ENCODE data around the gene U2AF2.

GRCh38 chr19:55635856-55636440 lies 18.9 kb upstream of the U2AF2 start:
- TF ChIP-seq, protein P1, sequence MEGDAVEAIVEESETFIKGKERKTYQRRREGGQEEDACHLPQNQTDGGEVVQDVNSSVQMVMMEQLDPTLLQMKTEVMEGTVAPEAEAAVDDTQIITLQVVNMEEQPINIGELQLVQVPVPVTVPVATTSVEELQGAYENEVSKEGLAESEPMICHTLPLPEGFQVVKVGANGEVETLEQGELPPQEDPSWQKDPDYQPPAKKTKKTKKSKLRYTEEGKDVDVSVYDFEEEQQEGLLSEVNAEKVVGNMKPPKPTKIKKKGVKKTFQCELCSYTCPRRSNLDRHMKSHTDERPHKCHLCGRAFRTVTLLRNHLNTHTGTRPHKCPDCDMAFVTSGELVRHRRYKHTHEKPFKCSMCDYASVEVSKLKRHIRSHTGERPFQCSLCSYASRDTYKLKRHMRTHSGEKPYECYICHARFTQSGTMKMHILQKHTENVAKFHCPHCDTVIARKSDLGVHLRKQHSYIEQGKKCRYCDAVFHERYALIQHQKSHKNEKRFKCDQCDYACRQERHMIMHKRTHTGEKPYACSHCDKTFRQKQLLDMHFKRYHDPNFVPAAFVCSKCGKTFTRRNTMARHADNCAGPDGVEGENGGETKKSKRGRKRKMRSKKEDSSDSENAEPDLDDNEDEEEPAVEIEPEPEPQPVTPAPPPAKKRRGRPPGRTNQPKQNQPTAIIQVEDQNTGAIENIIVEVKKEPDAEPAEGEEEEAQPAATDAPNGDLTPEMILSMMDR (IDR thresholded peaks at IDR 0.05): no peak
- no peak for TF ChIP-seq EP300 (IDR thresholded peaks at IDR 0.05)
